ACHN (cell line): ENCODE results near the gene TMEM198.

Experiments
- DNase-seq: peaks from one replicate; pipeline ENCODE4 v3.0.0-alpha.2; 2015
- in situ Hi-C: cut with HindIII; loops from 2 replicates; pipeline ENCODE4 v1.10.0; 2017; ENCODE audit warnings: low sequenced_read_pairs, low pct_ligation_motif_present, low pct_unique_long_range_greater_than_20kb

The TMEM198 gene

DNA sequence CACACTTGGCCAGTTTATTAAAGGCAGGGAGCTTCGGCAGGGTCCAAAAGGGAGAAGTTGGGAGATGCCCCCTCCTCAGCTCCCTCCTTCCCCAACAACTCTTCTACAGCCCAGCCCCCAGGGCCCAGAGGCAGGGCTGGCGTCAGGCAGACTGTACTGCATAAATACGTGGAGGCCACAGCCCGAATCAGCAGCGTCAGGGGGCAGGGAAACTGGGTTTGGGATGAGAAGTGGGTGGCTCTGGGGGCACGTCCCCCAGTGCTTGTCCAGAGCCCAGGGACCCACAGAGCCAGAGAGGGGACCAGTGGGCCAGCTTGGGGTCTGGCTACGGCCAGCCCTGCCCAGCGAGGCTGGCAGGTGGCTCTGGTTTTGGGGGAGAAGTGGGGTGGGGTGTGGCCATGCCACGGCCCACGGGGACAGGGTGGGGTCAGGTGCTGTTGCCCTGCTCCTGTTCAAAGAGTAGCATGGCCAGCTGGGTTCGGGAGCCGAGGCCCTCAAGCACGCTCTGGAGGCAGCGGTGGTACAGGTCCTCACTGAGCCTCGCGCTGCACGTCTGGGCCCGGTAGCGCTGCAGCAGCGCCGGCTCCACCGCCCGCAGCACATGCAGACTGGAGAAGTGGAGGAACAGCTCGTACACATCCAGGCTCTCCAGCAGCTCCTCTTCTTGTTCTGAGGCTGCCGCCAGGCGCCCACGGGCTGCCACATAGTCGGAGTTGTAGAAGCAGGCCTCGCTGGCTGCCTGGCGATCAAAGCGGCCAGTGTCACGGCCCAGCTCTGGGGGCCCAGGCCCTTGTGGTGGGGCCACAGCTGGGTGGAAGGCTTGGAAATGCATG, 4.7 kb upstream of the TMEM198 start:
- no peak for DNase-seq
- in situ Hi-C loops = no loop called here

DNA sequence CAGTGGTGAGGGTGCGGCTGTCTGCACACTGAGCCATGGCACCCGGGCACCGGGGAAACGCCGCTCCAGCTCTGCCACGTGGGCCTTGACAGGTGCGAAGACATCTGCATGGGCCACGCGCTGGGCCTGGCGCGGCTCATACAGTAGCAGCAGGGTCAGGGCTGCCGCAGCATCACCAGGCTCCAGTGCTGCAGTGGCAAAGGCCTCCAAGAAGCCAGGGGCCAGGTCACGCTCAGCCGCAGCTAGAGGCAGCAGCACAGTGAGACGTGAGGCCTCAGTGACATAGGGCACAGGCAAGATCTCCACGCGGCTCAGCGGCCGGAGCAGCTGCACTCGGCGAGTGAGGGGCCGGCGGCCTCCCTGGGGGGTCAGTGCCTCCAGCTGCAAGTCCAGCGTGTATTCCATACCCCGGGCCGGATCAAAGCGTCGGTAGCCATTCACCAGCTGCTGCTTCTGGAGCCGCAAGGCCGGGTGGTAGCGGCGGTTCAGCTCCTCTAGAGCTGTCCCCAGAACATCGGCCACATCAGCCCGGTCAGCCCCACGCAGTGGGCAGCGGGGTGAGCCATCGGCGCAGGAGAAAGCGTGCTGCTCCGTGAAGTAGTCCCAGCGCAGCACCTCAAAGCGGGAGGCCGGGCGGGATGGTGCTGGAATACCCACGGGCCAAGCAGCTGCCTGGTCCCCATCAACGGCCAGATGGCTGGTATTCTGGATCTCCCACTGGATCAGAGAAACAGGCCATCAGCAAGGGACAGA, 3.7 kb upstream of the TMEM198 start:
- in situ Hi-C loops = no loop called here
- DNase-seq = no peak

DNA sequence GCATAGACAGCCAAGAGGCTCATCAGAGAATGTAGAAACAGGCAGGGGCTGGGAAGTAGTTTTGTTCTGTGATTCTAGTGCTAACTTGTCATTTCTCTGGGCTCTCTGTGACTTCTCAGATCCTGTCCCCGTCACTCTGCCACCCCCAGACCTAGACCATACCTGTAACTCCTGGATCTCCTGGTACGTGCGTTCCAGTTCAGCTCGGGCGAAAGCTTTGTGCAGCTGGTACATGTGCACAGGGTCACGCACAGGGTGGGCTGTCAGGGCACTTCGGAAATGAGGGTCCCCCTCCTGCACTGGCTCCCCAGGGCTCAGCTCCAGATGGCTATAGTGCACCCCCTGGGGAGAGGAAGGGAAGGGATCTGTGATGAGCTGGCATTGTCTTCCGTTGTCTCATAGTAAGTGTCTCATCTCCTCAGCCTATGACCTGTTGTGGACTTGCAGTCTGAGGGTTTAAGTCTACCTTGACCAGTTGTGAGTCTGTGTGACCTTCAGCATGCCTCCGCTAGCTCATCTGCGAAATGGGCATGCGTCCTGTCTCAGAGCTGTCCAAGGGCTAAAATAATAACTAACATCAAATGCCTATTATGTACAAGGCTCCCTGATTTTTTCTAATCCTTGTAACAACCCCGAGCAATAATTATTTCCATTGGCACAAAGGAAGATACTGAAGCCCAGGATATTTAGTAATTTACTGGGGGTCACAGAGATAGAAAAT, 2.9 kb upstream of the TMEM198 start:
- in situ Hi-C loops = no loop called here
- no peak for DNase-seq

DNA sequence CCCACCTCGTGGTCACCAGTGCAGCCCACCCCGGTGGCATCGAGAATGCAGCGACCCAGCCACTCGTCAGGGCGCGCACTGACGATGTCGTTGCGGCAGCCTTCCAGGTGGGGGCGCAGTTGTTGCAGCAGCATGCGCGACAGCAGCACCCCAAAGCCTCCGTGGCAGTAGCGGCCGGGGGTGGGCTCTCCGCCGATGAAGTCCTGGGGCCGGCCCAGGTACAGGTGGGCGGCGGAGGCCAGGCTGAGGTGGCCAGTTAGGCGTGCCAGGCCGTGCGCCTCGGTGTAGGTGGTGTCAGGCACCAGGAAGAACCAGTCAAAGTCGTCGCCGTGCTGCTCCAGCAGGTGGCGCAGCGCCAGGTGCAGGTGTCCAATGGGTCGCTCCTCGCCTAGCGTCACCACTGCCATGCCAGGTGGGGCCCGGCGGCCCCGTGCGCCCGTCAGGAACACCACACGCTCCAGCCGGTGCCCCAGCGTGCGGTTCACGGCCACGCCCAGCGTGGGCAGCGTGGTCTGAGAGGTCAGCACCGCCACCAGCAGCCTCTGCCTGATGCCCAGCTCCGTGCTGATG, 2.1 kb upstream of the TMEM198 start:
- DNase-seq = peak; percentile 77
- in situ Hi-C loops = no loop called here

GRCh38 chr2:219542931-219543595, 765 bp upstream of the TMEM198 start:
- DNase-seq = peak; percentile 63
- in situ Hi-C loops = no loop called here

DNA sequence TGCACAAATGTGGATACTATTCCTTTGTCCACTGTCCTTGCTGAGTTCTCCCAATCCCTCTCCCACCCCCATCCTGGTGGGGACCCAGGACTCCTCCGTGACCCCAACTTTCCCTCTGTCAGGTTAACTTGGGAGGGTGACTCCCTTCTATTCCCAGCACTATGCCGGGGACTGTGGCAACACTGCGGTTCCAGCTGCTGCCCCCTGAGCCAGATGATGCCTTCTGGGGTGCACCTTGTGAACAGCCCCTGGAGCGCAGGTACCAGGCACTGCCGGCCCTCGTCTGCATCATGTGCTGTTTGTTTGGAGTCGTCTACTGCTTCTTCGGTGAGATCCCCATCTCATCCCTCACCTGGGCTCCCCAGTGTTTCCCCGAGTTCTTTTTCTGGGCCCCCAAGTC, 739 bp downstream of the TMEM198 start:
- in situ Hi-C loops = no loop called here
- DNase-seq = no peak

DNA sequence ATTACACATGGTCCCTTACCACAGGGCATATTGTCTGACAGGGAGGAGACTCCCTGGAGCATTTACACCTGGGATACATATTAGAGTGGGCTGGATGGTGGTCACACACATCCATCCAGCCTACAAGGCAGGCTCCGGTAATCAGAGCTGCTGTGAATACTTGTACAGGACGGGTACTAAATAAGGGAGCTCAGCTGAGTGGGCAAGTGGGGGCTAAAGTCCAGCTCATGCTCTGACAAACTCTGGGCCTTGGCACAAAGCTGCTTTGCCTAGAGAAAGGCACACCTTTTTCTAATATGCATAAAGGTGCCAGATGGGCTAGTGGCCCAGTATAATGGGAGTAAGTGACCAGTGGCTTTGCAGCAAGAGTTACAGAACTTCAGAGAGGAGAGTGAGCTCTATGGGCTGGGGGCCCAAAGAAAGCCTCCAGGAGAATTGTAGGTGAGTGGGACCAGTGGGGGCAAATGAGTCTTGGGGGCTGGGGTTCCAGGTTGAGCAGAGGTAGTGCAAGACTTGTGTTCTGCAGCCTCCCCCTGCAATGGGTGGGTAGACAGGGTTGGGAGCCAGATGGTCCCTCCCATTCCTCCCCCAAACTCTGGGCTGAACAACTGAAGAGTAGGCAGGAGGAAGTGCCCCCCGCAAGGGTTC, 1.6 kb downstream of the TMEM198 start:
- DNase-seq = no peak

DNA sequence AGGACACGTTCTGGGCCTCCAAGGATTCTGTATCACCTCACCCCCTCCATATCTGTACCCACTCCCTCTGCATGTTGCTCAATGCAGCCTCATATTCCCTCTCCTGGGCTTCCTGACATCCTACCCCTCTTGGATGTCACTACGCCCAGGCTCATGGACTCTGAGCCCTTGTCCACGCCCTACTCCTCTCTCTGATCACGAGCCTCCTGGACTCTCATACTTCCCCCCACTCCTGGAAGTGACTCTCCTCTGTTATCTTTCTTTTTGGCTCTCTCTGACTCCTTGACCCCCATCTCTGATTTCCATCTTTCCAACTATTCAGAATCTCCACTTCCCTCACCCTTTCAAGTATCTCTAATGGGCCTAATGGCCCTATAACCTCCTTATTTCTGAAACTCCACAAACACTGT, 2.1 kb downstream of the TMEM198 start:
- no peak for DNase-seq
- in situ Hi-C loops = no loop called here

More for the DNA sequence above, 1.6 kb downstream of the TMEM198 start:
- in situ Hi-C loops = no loop called here

DNA sequence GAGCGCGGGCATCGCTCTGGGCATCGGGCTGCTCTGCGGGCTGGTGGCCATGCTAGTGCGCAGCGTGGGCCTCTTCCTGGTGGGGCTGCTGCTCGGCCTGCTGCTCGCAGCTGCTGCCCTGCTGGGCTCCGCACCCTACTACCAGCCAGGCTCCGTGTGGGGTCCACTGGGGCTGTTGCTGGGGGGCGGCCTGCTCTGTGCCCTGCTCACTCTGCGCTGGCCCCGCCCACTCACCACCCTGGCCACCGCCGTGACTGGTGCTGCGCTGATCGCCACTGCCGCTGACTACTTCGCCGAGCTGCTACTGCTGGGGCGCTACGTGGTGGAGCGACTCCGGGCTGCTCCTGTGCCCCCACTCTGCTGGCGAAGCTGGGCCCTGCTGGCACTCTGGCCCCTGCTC, 3.8 kb downstream of the TMEM198 start:
- in situ Hi-C loops = no loop called here
- DNase-seq = no peak

GRCh38 chr2:219548990-219549389, 5.2 kb downstream of the TMEM198 start:
- DNase-seq = no peak
- in situ Hi-C loops = no loop called here

GRCh38 chr2:219549619-219550018, 5.8 kb downstream of the TMEM198 start:
- in situ Hi-C loops = no loop called here
- DNase-seq = no peak

DNA sequence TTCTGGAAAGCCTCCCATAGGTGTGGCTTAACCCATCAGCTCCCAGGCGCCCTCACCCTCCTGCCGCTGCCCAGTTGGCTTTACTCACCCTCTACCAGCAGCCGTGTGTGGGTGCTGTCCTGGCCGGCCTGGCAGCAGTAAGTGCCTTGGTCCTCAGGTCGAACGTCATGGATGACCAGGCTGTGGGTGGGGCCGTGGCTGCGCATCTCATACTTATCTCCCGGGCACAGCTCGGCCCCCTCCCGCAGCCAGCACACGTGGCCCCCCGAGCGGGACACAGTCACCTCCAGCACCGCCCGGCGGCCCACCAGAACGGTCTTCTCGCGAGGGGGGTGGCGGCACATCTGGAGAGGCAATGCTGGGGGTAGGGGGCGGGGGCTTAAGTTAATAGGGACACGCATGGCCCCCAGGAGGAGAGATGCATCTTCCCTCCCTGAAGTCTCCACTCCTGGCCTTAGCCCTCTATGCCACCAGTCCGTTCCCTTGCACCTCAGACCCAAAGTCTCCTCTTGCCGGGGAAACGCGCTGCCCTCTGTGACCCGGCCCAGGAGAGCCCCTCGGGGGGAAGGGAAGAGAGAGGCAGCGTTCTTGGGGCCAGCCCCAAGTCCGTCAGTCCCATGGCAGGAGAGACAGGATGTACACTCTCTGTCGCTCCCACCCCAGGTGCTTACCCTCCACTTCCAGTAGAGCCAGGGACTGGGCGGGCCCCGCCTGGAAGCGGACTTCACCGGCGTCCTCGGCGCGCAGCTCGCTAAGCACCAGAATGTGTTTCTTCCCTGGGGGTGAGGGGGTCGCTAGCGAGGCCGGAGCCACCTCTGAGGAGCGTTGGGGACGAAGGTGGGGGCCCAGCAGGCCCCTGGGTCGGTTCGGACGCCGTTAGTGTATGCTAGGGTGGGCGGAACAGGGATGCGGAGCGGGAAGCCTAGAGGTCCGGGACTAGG, 7.9 kb downstream of the TMEM198 start:
- DNase-seq = peak; percentile 72
- in situ Hi-C loops = no loop called here

DNA sequence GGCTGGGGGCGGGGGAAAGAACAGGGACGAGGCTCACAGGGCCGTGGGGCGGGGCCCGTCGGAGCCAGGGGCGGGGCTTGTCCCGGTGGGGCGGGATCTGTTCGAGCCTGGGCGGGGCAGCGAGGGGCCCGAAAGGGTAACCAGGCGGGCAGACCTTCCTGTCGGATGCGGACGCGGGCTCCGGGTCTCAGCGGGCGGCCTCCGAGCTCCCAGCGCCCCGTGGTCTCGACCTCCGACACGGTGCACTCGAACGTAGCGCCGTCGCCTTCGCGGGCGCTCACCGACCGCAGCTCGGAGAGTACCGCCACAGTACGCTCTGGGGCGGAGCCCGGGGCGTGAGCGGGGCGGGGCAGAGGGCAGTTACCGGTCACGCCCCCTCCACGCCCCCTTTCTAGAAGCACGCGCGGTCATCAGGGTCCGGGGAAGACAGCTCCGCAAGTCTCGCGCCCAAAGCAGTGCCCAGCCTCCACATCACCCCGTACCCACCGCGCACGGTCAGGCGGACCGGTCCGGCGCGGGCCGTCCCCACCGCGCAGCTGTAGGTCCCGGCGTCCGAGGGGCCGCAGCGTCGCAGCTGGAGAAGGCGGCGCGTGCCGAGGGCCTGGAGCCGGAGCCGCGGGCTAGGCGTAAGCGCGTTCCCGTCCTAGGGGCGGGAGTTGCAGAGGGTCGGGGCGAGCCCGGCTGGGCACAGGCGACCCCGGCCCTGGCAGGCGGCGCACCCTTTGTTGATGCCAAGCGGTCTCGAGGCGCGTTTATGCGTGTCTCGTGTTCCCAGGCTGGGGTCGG, 8.7 kb downstream of the TMEM198 start:
- DNase-seq = peak; percentile 84
- in situ Hi-C loops = no loop called here

GRCh38 chr2:219553168-219553417, 9.3 kb downstream of the TMEM198 start:
- DNase-seq = no peak
- in situ Hi-C loops = no loop called here

DNA sequence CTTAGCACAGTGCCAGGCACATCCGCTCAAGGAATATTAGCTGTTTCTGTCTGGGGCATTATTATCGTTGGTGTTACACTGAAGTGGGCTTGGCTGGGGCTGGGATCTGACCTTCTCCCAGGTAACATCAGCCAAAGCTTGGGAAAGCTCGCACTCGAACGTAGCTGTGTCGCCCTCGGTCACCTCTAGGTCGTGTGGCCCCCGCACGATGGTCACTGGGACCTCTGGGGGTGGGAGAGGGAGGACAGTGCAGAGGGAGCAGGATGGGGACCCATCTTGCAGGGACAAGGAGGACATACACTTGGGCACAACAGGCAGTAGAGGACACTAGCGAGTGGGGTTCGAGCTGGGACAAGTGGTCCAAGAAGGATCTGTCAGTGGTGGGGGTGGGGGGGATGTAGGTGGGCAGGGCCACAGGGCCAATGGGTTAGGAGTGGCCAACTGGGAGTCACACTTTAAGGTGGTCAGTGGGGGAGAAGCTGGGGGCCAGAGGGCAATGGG, 9.7 kb downstream of the TMEM198 start:
- no peak for DNase-seq
- in situ Hi-C loops = no loop called here

GRCh38 chr2:219554350-219554749, 10.5 kb downstream of the TMEM198 start:
- no peak for DNase-seq
- in situ Hi-C loops = no loop called here
